AG04450 (cell line): ENCODE data around the gene PPP1R9B. TPM values are rescaled to one million over a fixed set of nuclear protein-coding genes. Genes with fewer than 3 reads are reported as not detected.

Experiments used
- CTCF ChIA-PET: fragments of 300-600, 350-600 bp; formaldehyde crosslinking; extraction: SDS; loops from one replicate; lab custom pipeline; 2022; ENCODE audit warnings: antibody characterized with exemption, inconsistent platforms; lab: Charles Lee
- POLR2A ChIA-PET: fragments of 350-600 bp; formaldehyde crosslinking; extraction: SDS; loops from one replicate; lab custom pipeline; 2021; ENCODE audit warnings: antibody characterized with exemption, inconsistent platforms; lab: Yijun Ruan, JAX
- DNase-seq: peaks from one replicate; pipeline ENCODE4 v3.0.0-alpha.2; 2011; ENCODE audit warnings: low read depth, low spot score
- H3K27ac ChIP-seq: one replicate; pipeline ENCODE4 v1.5.1; 2012; ENCODE audit warnings: low read depth, low read length, control low read depth
- H3K27me3 ChIP-seq: one replicate; pipeline ENCODE4 v1.6.0; 2012; ENCODE audit warnings: low read length; ENCODE audit not compliant: control insufficient read depth, insufficient read depth
- H3K4me3 ChIP-seq: 2 replicates; pipeline ENCODE4 v1.5.1; 2011; ENCODE audit warnings: mild to moderate bottlenecking, low read depth, low read length, control low read depth
- H3K9me3 ChIP-seq: 2 replicates; pipeline ENCODE4 v1.5.1; 2012; ENCODE audit warnings: low read length; ENCODE audit not compliant: control insufficient read depth, insufficient read depth
- polyA plus RNA-seq: library from polyadenylated mRNA; depleted of rRNA; stranded (reverse); fragments of >200 nt; gene quantifications from 2 replicates; pipeline ENCODE4 v1.2.3, GENCODE V29; 2011
- TF ChIP-seq, protein P1 (sequence below): IDR thresholded peaks from 2 replicates; pipeline ENCODE4 v1.5.1; 2011; ENCODE audit warnings: low read depth, low read length, control low read depth, inconsistent platforms

PPP1R9B gene
- polyA plus RNA-seq, 1 experiment = 18.2 TPM

DNA sequence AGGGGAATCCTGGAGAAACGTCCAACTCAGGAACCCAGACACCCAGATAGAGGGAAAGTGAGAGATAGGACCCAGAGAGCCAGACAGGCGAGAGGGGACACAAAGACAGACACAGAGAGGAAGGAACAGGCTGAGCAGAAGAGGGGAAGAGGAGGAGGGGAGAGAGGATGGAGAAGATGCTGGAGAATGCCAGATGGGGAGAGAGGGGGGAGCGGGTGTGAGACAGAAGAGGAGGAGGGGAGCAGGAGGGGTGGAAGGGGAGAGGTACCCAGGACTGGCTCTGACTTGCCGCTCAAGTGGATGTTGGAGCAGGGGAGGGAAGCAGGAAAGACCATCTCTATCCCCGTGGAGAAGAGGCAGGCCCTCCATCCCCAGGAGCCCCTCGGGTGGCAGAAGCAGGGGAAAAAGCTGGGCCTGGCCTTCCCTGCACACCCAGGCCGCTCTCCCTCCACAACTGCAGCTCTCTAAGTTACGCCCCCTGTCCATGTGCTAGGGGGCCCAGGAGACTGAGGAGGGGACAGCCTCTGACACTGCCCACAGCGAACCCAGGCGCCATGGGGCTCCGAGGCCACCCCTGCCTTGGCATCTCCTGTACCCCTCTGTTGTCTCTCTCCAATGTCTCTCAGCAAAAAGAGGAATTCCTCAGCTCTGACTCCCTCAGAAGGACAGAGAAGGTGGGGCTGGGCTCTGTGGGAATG lies 4.8 kb downstream of the PPP1R9B start:
- TF ChIP-seq, protein P1, sequence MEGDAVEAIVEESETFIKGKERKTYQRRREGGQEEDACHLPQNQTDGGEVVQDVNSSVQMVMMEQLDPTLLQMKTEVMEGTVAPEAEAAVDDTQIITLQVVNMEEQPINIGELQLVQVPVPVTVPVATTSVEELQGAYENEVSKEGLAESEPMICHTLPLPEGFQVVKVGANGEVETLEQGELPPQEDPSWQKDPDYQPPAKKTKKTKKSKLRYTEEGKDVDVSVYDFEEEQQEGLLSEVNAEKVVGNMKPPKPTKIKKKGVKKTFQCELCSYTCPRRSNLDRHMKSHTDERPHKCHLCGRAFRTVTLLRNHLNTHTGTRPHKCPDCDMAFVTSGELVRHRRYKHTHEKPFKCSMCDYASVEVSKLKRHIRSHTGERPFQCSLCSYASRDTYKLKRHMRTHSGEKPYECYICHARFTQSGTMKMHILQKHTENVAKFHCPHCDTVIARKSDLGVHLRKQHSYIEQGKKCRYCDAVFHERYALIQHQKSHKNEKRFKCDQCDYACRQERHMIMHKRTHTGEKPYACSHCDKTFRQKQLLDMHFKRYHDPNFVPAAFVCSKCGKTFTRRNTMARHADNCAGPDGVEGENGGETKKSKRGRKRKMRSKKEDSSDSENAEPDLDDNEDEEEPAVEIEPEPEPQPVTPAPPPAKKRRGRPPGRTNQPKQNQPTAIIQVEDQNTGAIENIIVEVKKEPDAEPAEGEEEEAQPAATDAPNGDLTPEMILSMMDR = no peak
- Histone ChIP-seq H3K9me3 (no peaks in the 10 kb centered on the region; the same call in 1 of the 2 replicates), H3K27ac (no peak overlapping the region), H3K27me3 (no peaks in the 10 kb centered on the region), H3K4me3 (peak overlapping the region; percentile 79)
- DNase-seq = no peak
- ChIA-PET POLR2A (interaction anchor here (1.3 kb wide), 1 partner anchor 56 kb away, joined by 5 read pairs; the partner anchor contains the start of gene COL1A1), CTCF (interaction anchor here (0.8 to 5.5 kb wide), 3 partner anchors 16 to 152 kb away, joined by 6 to 25 read pairs (median 9); no protein-coding TSS in a partner anchor)

GRCh38 chr17:50144845-50145531 lies 5.5 kb downstream of the PPP1R9B start:
- peaks cover 5% of the 10 kb centered on the region for H3K9me3 ChIP-seq
- no peaks in the 10 kb centered on the region for H3K27me3 ChIP-seq
- H3K4me3 ChIP-seq = 0 out of 2 replicates have a peak overlapping the region, but pooled peaks have one; percentile 2
- no peak overlapping the region for H3K27ac ChIP-seq
- no peak for DNase-seq
- CTCF ChIA-PET = interaction anchor here (1.8 to 5.5 kb wide), 2 partner anchors 17 to 51 kb away, joined by 6 to 25 read pairs; no protein-coding TSS in a partner anchor
- TF ChIP-seq, protein P1 = no peak
- POLR2A ChIA-PET = no interaction called here

- POLR2A ChIA-PET = no interaction called here
- TF ChIP-seq, protein P1 = no peak
- Histone ChIP-seq H3K27me3 (no peaks in the 10 kb centered on the region), H3K9me3 (peaks cover 6% of the 10 kb centered on the region), H3K4me3 (no peak overlapping the region), H3K27ac (no peak overlapping the region)
- CTCF ChIA-PET = interaction anchor here (5.5 kb wide), 1 partner anchor 17 kb away, joined by 25 read pairs; no protein-coding TSS in a partner anchor
- no peak for DNase-seq
These were observed 6.1 kb downstream of the PPP1R9B start for GRCh38 chr17:50144355-50144754.

DNA sequence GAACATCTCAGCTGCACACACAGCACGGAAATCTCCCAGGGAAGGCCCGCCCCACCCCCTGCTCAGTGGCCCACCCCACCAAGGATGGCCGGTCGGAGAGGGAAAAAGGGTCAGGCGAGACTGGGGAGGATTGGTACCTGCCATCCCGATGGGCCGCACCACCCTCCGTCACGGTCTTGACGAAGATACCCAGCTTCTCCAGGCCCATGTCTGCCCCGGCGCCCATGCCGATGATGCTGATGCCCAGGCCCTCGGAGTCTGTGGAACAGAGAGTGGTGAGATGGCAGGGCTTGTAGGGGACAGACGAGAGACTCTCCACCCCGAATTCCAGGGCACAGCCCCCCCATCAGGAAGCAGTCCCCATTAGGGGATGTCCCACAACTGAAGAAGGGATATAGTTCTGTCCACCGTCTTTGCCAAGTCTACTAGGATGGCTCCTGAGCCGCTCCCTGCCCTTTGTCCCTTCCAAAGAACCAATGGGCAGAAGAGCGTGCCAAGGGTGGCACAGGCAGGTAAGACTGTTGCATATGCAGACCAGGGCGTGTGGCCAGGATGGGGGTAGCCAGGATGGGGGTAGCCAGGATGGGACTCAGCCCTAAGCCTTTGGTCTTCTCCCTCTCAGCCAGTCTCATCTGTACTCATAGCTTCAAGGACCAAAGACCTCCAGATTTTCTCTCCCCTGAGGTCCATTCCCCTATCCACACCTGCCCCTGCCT lies 6.9 kb downstream of the PPP1R9B start:
- Histone ChIP-seq H3K9me3 (peaks cover 6% of the 10 kb centered on the region), H3K27me3 (no peaks in the 10 kb centered on the region), H3K4me3 (no peak overlapping the region), H3K27ac (no peak overlapping the region)
- no peak for DNase-seq
- POLR2A ChIA-PET = no interaction called here
- CTCF ChIA-PET = no interaction called here
- TF ChIP-seq, protein P1 = no peak
